ENCODE results near the gene TOM1L2.

DNA sequence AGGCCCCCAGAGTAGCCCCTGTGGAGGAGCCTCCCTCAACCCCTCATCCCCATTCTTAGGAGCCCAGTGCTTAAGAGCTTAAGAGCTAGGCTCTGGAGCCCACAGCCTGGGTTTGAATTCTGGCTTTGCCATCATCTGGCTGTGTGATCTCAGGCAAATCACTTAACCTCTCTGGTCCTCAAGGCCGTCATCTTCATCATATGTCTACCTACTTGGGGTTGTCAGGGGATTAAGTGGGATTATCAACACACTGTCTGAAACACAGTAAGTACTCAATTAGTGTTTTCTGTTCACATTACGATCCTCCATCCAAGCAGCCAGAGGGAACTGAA, 140.2 kb downstream of the TOM1L2 start:
- TF ChIP-seq, protein P1, sequence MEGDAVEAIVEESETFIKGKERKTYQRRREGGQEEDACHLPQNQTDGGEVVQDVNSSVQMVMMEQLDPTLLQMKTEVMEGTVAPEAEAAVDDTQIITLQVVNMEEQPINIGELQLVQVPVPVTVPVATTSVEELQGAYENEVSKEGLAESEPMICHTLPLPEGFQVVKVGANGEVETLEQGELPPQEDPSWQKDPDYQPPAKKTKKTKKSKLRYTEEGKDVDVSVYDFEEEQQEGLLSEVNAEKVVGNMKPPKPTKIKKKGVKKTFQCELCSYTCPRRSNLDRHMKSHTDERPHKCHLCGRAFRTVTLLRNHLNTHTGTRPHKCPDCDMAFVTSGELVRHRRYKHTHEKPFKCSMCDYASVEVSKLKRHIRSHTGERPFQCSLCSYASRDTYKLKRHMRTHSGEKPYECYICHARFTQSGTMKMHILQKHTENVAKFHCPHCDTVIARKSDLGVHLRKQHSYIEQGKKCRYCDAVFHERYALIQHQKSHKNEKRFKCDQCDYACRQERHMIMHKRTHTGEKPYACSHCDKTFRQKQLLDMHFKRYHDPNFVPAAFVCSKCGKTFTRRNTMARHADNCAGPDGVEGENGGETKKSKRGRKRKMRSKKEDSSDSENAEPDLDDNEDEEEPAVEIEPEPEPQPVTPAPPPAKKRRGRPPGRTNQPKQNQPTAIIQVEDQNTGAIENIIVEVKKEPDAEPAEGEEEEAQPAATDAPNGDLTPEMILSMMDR (IDR thresholded peaks at IDR 0.05; ENCODE audit: poor library complexity), result no peak
- TF ChIP-seq EZH2 (IDR thresholded peaks at IDR 0.05; ENCODE audit: borderline replicate concordance), result no peak
- no peak for TF ChIP-seq EZH2phosphoT487 (IDR thresholded peaks at IDR 0.05; ENCODE audit: low read depth, severe bottlenecking, unreplicated experiment)
